SU-DHL-6 (cell line): ENCODE data around the gene P2RY14.

ENCODE experiments used
- EZH2phosphoT487 ChIP-seq: fragments of 200-600 bp; sonication (generic), shearing (Covaris generic); conservative IDR thresholded peaks from 2 replicates; pipeline ENCODE4 v1.6.1; 2018; ENCODE audit warnings: mild to moderate bottlenecking, antibody characterized with exemption, low read length, moderate library complexity, mixed read lengths
- TF ChIP-seq, protein P1 (sequence below): fragments of 200-600 bp; sonication (generic); IDR thresholded peaks from one replicate; pipeline ENCODE4 v1.5.1; 2017; ENCODE audit warnings: antibody characterized with exemption, mild to moderate bottlenecking, low read length, moderate library complexity; ENCODE audit not compliant: insufficient read depth, poor library complexity, severe bottlenecking

DNA sequence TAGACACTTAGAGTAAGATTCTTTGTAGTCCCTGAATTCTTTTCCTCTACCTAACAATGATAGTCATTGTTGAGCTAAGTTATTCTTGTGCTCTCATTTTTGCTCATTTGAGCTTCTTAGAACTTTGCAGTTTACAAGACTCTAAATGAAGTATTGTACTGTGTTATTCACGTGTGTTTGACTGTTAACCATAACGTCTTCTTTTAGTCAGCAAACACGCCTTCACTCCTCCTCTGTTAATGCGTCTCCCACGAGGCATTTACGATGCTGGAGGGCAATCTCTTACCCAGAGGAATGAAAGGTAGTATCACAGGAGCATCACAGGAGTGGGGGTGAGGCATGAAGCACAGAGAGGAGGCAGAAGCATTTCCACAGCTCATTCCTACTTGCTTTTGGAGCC, 14.8 kb upstream of the P2RY14 start:
- TF ChIP-seq, protein P1, sequence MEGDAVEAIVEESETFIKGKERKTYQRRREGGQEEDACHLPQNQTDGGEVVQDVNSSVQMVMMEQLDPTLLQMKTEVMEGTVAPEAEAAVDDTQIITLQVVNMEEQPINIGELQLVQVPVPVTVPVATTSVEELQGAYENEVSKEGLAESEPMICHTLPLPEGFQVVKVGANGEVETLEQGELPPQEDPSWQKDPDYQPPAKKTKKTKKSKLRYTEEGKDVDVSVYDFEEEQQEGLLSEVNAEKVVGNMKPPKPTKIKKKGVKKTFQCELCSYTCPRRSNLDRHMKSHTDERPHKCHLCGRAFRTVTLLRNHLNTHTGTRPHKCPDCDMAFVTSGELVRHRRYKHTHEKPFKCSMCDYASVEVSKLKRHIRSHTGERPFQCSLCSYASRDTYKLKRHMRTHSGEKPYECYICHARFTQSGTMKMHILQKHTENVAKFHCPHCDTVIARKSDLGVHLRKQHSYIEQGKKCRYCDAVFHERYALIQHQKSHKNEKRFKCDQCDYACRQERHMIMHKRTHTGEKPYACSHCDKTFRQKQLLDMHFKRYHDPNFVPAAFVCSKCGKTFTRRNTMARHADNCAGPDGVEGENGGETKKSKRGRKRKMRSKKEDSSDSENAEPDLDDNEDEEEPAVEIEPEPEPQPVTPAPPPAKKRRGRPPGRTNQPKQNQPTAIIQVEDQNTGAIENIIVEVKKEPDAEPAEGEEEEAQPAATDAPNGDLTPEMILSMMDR, result no peak
- TF ChIP-seq EZH2phosphoT487, result no peak
